SU-DHL-6 (cell line): ENCODE results near the gene DNAJC11.

Experiments used
- CTCF ChIP-seq: fragments of 200-600 bp; sonication (generic); IDR thresholded peaks from one replicate; pipeline ENCODE4 v1.5.1; 2017; ENCODE audit warnings: antibody characterized with exemption, mild to moderate bottlenecking, low read length, moderate library complexity; ENCODE audit not compliant: insufficient read depth, poor library complexity, severe bottlenecking
- EZH2phosphoT487 ChIP-seq: fragments of 200-600 bp; sonication (generic), shearing (Covaris generic); conservative IDR thresholded peaks from 2 replicates; pipeline ENCODE4 v1.6.1; 2018; ENCODE audit warnings: mild to moderate bottlenecking, antibody characterized with exemption, low read length, moderate library complexity, mixed read lengths

- no peak for TF ChIP-seq CTCF
- TF ChIP-seq EZH2phosphoT487: no peak
These were observed 78.2 kb downstream of the DNAJC11 start for GRCh38 chr1:6623269-6623965.
